ENCODE measurements around the gene TBC1D22A.

Gene TBC1D22A

DNA sequence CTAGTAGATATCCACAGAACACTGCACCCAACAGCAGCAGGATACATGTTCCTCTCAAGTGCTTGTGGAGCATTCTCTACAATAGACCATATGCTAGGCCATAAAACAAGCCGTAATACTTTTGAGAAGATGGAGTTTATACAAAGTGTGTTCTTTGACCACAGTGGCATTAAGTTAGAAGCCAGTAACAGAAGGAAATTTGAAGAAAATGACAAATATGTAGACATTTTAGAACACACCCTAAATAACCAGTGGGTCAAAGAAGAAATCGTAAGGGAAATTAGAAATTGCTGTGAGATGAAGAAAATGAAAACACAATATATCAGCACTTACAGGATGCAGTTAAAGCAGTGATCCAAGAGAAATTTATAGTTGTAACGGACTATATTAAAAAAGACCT is 163.4 kb downstream of the TBC1D22A start:
- TF ChIP-seq, protein P1, sequence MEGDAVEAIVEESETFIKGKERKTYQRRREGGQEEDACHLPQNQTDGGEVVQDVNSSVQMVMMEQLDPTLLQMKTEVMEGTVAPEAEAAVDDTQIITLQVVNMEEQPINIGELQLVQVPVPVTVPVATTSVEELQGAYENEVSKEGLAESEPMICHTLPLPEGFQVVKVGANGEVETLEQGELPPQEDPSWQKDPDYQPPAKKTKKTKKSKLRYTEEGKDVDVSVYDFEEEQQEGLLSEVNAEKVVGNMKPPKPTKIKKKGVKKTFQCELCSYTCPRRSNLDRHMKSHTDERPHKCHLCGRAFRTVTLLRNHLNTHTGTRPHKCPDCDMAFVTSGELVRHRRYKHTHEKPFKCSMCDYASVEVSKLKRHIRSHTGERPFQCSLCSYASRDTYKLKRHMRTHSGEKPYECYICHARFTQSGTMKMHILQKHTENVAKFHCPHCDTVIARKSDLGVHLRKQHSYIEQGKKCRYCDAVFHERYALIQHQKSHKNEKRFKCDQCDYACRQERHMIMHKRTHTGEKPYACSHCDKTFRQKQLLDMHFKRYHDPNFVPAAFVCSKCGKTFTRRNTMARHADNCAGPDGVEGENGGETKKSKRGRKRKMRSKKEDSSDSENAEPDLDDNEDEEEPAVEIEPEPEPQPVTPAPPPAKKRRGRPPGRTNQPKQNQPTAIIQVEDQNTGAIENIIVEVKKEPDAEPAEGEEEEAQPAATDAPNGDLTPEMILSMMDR (IDR thresholded peaks at IDR 0.05; ENCODE audit: low read depth, low read length): no peak
- H3K4me3 ChIP-seq (replicated peaks in 1 of 2; ENCODE audit: low read depth in 2 of 2, low read length in 2 of 2): no peak overlapping the region
- DNase-seq (ENCODE audit: low read depth in 2 of 2): no peak

DNA sequence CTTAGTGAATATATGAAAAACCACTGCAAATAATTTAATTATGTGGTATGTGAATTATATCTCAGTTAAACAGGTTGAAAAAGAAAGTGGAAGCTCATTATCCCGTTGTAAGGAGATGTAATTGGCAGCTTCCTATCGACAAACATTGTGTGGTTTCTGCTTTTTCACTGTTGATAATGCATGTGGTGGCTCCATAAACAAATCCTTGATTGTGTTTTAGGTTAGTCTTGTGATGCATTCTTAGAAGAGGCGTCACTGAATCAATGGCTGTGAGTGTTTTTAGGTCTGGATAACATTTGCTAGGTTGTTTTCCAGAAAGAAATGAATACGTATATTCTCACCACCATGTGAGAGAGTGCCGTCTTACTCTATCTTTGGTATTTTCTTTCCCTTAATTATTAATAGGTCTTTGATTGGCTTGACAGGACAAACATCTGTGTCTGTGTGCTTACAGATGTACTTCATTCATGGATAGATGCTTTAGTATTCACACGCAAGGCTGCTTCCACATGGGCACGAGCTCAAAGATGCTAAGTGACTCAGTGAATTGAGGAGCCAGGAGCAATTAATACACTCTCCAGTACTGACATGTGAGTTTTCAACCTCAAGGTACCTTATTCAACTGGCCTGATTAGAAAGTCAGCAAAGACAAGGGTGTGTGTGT is 166.7 kb downstream of the TBC1D22A start:
- TF ChIP-seq, protein P1 (IDR thresholded peaks at IDR 0.05; ENCODE audit: low read depth, low read length): no peak
- H3K4me3 ChIP-seq (replicated peaks in 1 of 2; ENCODE audit: low read depth in 2 of 2, low read length in 2 of 2): no peak overlapping the region
- DNase-seq (ENCODE audit: low read depth in 2 of 2): no peak

DNA sequence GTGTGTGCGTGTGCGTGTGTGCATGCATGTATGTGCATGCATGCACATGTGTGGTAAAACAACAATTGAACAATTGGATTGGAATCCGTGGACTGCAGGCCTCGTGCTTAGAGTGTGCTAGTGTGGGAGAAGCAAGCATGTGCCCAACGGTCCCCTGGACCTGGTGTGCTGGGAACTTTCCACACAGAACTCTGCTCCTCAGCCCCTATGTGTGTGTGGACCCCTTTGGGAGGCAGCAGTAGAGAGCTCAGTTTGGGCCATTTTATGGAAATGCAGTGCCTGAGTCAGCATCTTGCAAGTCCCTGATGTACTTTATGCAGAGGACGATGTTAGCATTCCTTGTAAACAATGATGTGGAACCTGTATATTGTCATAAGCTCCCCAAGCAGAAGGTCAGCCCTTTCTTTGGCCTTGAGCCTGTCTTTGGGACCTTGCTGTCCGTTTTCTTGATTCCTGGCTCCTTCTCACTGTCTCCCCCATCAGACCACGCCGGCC is 167.3 kb downstream of the TBC1D22A start:
- TF ChIP-seq, protein P1 (IDR thresholded peaks at IDR 0.05; ENCODE audit: low read depth, low read length): no peak
- no peak overlapping the region for H3K4me3 ChIP-seq (replicated peaks in 1 of 2; ENCODE audit: low read depth in 2 of 2, low read length in 2 of 2)
- DNase-seq (ENCODE audit: low read depth in 2 of 2): no peak

DNA sequence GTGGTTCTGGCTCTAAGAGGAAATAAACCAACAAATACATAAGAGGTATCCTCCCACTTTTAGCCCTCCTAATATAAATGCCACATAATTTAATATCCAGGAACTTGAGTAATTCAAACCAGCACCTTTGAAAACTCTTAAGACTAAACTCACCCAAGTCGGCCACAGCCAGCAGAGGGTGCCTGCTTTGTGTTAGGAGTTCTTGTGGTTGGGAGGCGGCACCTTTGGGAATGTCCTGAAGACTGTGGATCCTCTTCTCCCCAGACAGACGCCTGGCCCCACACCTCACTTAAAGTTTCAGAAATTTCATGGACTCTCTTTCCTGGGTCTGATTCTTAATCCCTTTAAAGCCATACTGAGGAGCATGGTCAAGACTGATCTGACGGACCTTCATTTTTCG is 169.0 kb downstream of the TBC1D22A start:
- no peak overlapping the region for H3K4me3 ChIP-seq (replicated peaks in 1 of 2; ENCODE audit: low read depth in 2 of 2, low read length in 2 of 2)
- DNase-seq (ENCODE audit: low read depth in 2 of 2): peak; percentile 23 to 35
- TF ChIP-seq, protein P1 (IDR thresholded peaks at IDR 0.05; ENCODE audit: low read depth, low read length): no peak

DNA sequence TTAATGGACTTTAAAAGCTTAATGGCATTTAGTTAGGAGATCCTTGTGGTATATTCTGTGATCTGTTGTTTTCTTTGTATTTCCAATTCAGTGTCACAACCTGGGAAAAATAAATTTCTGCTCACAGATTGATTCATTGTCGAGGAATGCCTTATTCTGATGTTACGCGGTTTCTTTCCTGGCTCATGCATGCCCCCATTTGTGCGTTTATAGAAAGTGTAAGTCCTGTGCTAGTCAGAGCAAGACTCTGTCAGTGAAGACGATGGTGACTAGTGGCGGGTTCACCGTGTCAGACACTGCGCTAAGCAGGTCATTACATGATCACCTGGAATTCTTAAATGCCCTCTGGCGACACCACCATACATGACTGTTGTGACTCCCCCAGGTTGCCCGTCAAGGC is 169.4 kb downstream of the TBC1D22A start:
- DNase-seq (ENCODE audit: low read depth in 2 of 2): peak in 1 of 2 donors; percentile 40
- no peak overlapping the region for H3K4me3 ChIP-seq (replicated peaks in 1 of 2; ENCODE audit: low read depth in 2 of 2, low read length in 2 of 2)
- TF ChIP-seq, protein P1 (IDR thresholded peaks at IDR 0.05; ENCODE audit: low read depth, low read length): no peak

DNA sequence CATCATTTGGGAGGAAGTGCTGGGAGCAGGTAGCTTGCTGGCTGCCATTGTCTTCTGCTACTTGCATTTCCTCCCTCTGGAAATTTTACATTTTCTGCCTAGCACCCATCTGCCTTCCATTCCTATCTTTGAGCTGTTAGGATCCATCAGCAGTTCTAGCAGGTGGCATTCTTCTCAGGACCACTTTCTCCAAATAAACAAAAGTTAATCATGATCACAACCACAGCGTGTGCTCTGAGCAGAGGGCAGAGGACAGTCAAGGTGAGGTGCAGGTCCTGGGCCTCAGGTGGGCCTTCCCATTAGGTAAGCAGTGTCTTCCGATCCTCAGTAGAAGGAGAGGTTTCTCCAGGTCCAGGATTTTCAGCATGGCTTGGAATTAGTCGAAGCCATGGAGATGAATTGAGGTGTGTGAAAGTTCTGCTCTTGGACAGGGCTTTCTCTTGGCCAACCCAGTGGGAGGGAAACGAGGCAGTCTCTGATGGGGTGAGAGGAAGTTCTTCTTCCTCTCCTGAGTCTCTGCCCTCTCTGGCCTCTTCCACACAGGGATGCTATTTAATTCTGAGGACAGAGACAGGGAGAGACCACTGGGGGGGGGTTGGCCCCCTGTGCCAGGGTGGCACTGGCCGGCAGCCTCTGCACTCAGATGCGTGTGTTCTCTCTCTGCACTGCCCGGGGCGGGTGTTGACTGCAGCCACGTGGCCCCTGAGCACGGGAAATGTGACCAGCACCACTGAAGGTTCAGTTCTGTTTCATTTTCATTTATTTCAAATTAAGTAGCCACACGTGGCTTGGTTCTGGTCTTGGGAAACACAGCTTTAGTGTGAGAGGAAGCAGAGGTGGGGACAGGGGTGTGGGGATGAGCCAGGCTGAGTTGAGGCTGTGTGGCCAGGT is 170.8 kb downstream of the TBC1D22A start:
- TF ChIP-seq, protein P1 (IDR thresholded peaks at IDR 0.05; ENCODE audit: low read depth, low read length): no peak
- DNase-seq (ENCODE audit: low read depth in 2 of 2): no peak
- no peak overlapping the region for H3K4me3 ChIP-seq (replicated peaks in 1 of 2; ENCODE audit: low read depth in 2 of 2, low read length in 2 of 2)
